HT-29 (cell line): ENCODE data around the gene CNTROB. TPM values are rescaled to one million over a fixed set of nuclear protein-coding genes. Genes with fewer than 3 reads are reported as not detected.

Source experiments
- DNase-seq: peaks from one replicate; pipeline ENCODE4 v3.0.0-alpha.2; 2015; ENCODE audit warnings: low spot score
- small RNA-seq: library from RNA; depleted of rRNA; stranded (forward); fragments of <200 nt; gene quantifications from one replicate; pipeline ENCODE3, GENCODE V24; 2014
- total RNA-seq: library from RNA; depleted of rRNA; stranded (reverse); fragments of >200 nt; shearing (Covaris generic); gene quantifications from 2 replicates; pipeline ENCODE4 v1.2.3, GENCODE V29; 2014; rRNA removed

Gene CNTROB
- total RNA-seq, 1 experiment from 2014 or later, result 24.4 TPM

DNA sequence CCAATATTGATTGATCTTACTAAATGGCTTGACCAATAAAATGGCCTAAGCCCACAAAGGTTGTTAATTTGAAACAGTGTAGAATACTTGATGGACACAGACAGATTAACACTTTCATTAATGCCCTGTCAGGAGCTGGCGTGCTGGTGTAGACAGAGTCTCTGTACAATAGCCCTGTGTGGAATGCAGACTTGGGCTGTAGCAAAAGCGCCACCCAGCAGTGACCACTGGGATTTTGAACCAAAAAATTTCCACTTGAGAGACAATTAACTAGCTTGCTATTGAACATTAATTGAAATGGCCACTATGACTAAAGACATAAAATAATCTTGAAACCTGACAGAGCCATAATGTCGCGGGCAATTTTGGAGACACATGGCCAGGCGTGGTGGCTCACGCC is 50.7 kb downstream of the CNTROB start:
- peak; percentile 14 for DNase-seq

GRCh38 chr17:7984904-7985303 is 52.9 kb downstream of the CNTROB start:
- no peak for DNase-seq

GRCh38 chr17:7987112-7987893 is 55.3 kb downstream of the CNTROB start:
- no peak for DNase-seq

GRCh38 chr17:7988750-7989178 is 56.8 kb downstream of the CNTROB start:
- peak; percentile 89 for DNase-seq

DNA sequence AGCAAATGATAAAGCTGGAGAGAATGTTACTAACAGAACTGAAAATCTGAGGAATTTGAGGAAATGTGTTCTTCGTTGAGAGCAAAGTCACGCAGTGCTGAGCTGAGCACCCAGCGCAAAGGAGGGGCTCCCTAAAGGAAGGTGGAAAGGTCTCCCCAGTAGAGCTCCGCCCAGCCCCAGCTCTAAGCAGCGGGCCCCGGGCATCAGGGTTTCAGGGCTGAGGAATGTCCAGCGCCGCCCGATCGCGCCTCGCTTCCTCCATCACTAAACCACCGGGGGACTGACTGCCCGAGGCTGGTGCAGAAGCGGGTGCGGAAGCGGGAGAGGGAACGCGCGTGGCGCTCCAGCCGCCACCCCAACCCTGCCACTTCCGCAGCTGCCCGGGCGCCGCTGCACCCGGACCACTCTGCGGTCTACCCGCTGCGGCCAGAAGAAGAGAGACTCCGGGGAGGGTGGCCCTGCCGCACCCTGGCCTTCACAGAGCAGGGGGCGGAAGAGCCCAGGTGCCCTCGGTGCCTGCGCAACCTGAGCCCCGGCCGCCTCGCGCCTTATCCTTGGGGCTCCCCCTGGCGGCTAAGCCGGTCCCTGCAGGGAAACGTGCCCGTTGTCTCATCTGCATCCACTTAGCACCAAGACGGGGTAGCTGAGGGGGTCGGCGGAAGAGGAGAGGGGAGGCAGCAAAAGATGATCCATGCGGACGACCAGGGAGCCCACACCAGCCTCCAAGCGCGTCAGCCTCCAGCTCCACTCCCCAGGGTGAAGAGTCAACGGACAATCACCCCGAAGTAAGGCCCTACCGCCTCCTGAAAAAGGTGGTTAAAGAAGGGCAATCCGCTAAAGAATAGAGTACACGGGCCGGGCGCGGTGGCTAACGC is 58.0 kb downstream of the CNTROB start:
- peak; percentile 74 for DNase-seq

DNA sequence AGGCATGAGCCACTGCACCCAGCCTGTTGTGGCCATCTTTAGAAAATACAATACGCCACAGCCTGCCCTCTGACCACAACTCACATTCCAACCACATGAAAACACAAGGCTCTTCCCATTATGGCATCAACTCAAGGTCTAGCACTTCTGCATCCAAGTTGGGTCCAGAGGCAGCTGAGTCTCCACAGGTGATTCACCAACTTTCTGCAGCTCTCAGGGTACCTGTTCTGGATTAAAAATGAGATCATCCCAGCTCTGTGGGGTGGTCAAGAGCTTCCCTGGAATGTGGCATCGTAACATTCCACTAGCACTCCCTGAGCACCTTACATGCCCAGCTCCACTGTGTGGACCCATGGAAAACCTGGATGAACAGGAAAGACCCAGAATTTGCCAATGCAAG is 60.5 kb downstream of the CNTROB start:
- DNase-seq, result no peak

GRCh38 chr17:7992924-7993323 is 60.9 kb downstream of the CNTROB start:
- DNase-seq, result no peak

DNA sequence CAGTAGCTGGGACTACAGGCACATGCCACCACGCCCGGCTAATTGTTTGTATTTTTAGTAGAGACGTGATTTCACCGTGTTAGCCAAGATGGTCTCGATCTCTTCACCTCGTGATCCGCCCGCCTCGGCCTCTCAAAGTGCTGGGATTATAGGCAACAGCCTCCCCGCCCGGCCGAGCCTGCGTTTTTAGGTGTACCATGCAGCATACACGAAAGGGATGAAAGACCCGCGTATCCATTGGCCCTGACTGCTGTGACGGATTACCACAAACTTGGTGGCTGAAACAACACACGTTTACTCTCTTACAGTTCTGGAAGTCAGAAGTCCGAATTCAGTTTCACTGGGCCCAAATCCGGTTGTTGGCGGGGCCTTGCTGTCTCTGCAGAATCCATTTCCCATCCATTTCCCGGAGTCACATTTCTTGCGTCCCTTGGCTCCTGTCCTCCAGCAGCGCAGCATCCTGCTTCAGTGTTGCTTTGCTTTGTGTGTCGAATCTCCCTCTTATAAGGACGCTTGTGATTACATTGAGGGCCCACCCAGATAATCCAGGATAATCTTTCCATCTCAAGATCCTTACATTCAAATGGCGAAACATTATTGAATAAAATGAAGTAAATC is 62.1 kb downstream of the CNTROB start:
- no peak for DNase-seq

DNA sequence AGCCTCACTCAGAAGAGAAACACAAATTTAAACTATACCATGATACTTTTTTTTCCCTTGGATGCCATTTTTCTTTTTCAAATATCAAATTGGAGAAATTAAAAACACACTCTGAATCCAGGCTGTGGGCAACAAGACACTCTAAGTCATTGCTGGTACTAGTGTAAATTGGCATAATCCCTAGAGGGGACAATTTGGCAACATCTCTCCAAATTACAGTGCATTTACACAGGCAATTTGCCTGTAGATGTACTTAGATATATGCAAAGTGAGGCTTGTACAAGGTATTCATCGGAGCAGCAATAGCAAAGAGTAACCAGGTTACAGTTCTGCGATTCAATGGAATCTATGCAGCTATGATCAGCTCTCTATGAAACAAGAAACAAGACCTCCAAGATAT is 63.7 kb downstream of the CNTROB start:
- no peak for DNase-seq

- peak; percentile 47 for DNase-seq
These were observed 65.2 kb downstream of the CNTROB start for GRCh38 chr17:7997186-7997585.

Small RNA genes lying within 50 kb of the gene (small RNA-seq; reads per million reads assigned to genes)
- gene SCARNA21, result 87.6 reads per million, percentile 96 among the genes with 10 or more reads in this experiment

Other genes starting within 250 kb of the CNTROB start
- gene TP53, start 244.7 kb upstream of the CNTROB start, total RNA-seq, result 57.1 and 61.0 TPM in 2 replicates
- 18.5 and 23.0 TPM in 2 replicates for gene WRAP53, start 243.7 kb upstream of the CNTROB start, total RNA-seq
- gene EFNB3, start 227.0 kb upstream of the CNTROB start, total RNA-seq, result not detected in 2 replicates
- gene DNAH2, start 214.5 kb upstream of the CNTROB start, total RNA-seq, result 0.21 TPM in 1 of 2 replicates, not detected in the other
- 5.3 and 17.6 TPM in 2 replicates for gene KDM6B, start 98.0 kb upstream of the CNTROB start, total RNA-seq
- 0.43 and 0.50 TPM in 2 replicates for gene TMEM88, start 77.1 kb upstream of the CNTROB start, total RNA-seq
- 71.8 and 89.4 TPM in 2 replicates for gene NAA38, start 74.6 kb upstream of the CNTROB start, total RNA-seq
- gene CYB5D1, start 74.2 kb upstream of the CNTROB start, total RNA-seq, result 8.4 and 10.7 TPM in 2 replicates
- gene CHD3, start 43.4 kb upstream of the CNTROB start, total RNA-seq, result 52.8 and 54.3 TPM in 2 replicates
- gene RNF227, start 15.9 kb upstream of the CNTROB start, total RNA-seq, result 0.81 and 1.1 TPM in 2 replicates
- 0.74 and 1.4 TPM in 2 replicates for gene KCNAB3, start 2.4 kb upstream of the CNTROB start, total RNA-seq
- gene TRAPPC1, start 260 bp upstream of the CNTROB start, total RNA-seq, result 22.0 and 24.5 TPM in 2 replicates
- gene GUCY2D, start 70.4 kb downstream of the CNTROB start, total RNA-seq, result 0.03 TPM in 1 of 2 replicates, not detected in the other
- gene ALOX15B, start 106.9 kb downstream of the CNTROB start, total RNA-seq, result not detected in 2 replicates
- 0.97 TPM in 1 of 2 replicates, not detected in the other for gene ALOX12B, start 155.5 kb downstream of the CNTROB start, total RNA-seq
- gene ALOXE3, start 186.3 kb downstream of the CNTROB start, total RNA-seq, result not detected in 2 replicates
- gene HES7, start 191.9 kb downstream of the CNTROB start, total RNA-seq, result 0.61 and 0.76 TPM in 2 replicates
- 37.1 and 43.5 TPM in 2 replicates for gene PER1, start 220.2 kb downstream of the CNTROB start, total RNA-seq
- 4.9 and 5.8 TPM in 2 replicates for gene VAMP2, start 230.7 kb downstream of the CNTROB start, total RNA-seq
- 12.6 and 14.5 TPM in 2 replicates for gene TMEM107, start 244.2 kb downstream of the CNTROB start, total RNA-seq